Trophoblast cell (in vitro differentiated cells and primary cell): ENCODE measurements around the gene NMRAL1.

ENCODE experiments used
- DNase-seq, 2 donors: peaks; one replicate each; pipeline ENCODE4 v3.0.0-alpha.2; 2016
- H2AFZ ChIP-seq: 2 replicates; pipeline ENCODE4 v1.6.1; 2013; ENCODE audit warnings: low read length, moderate library complexity, mild to moderate bottlenecking; ENCODE audit not compliant: insufficient read depth, poor library complexity
- H2AK5ac ChIP-seq: 2 replicates; pipeline ENCODE4 v1.6.1; 2013; ENCODE audit warnings: mild to moderate bottlenecking, low read length
- H2BK120ac ChIP-seq: 2 replicates; pipeline ENCODE4 v1.6.1; 2013; ENCODE audit warnings: low read length, mild to moderate bottlenecking, moderate library complexity; ENCODE audit not compliant: insufficient read depth, poor library complexity
- H2BK12ac ChIP-seq: 2 replicates; pipeline ENCODE4 v1.6.1; 2013; ENCODE audit warnings: mild to moderate bottlenecking, low read length, moderate library complexity
- H2BK5ac ChIP-seq: 2 replicates; pipeline ENCODE4 v1.6.1; 2013; ENCODE audit warnings: low read length, low read depth, moderate library complexity, mild to moderate bottlenecking; ENCODE audit not compliant: poor library complexity
- H3K14ac ChIP-seq: 2 replicates; pipeline ENCODE4 v1.6.1; 2013; ENCODE audit warnings: mild to moderate bottlenecking, low read length
- H3K18ac ChIP-seq: 2 replicates; pipeline ENCODE4 v1.6.1; 2013; ENCODE audit warnings: mild to moderate bottlenecking, low read length
- H3K23ac ChIP-seq: 2 replicates; pipeline ENCODE4 v1.6.1; 2013; ENCODE audit warnings: low read length
- H3K27ac ChIP-seq: 2 replicates; pipeline ENCODE4 v1.5.1; 2013; ENCODE audit warnings: low read depth, mild to moderate bottlenecking, inconsistent platforms, low read length, moderate library complexity
- H3K27me3 ChIP-seq: 2 replicates; pipeline ENCODE4 v1.6.1; 2013; ENCODE audit warnings: inconsistent platforms, mild to moderate bottlenecking, low read length, moderate library complexity; ENCODE audit not compliant: insufficient read depth
- H3K36me3 ChIP-seq, 2 experiments: 1 replicate in 1 of 2; 2 replicates in 1 of 2; pipeline ENCODE4 v1.6.1; 2013; ENCODE audit warnings: low read length in 2 of 2, mild to moderate bottlenecking in 2 of 2, moderate library complexity in 1 of 2; ENCODE audit not compliant: insufficient read depth in 2 of 2, control insufficient read depth in 1 of 2
- H3K4ac ChIP-seq: 2 replicates; pipeline ENCODE4 v1.6.1; 2013; ENCODE audit warnings: low read depth, mild to moderate bottlenecking, low read length, moderate library complexity
- H3K4me1 ChIP-seq, 2 experiments: 1 replicate in 1 of 2; 2 replicates in 1 of 2; pipeline ENCODE4 v1.6.1; 2013; ENCODE audit warnings: low read length in 2 of 2, mild to moderate bottlenecking in 2 of 2, moderate library complexity in 1 of 2; ENCODE audit not compliant: insufficient read depth in 2 of 2, control insufficient read depth in 1 of 2
- H3K4me2 ChIP-seq: 2 replicates; pipeline ENCODE4 v1.6.1; 2013; ENCODE audit warnings: inconsistent platforms, mild to moderate bottlenecking, low read length, moderate library complexity
- H3K4me3 ChIP-seq: 2 replicates; pipeline ENCODE4 v1.5.1; 2013; ENCODE audit warnings: mild to moderate bottlenecking, low read depth, low read length, inconsistent platforms
- H3K79me1 ChIP-seq: one replicate; pipeline ENCODE4 v1.6.1; 2013; ENCODE audit warnings: low read length
- H3K79me2 ChIP-seq: 2 replicates; pipeline ENCODE4 v1.6.1; 2013; ENCODE audit warnings: low read length, mild to moderate bottlenecking; ENCODE audit not compliant: control insufficient read depth, insufficient read depth, poor library complexity
- H3K9ac ChIP-seq: 2 replicates; pipeline ENCODE4 v1.6.1; 2013; ENCODE audit warnings: mild to moderate bottlenecking, low read length
- H3K9me3 ChIP-seq: 2 replicates; pipeline ENCODE4 v1.6.1; 2013; ENCODE audit warnings: low read depth, mild to moderate bottlenecking, control low read depth, inconsistent platforms, low read length; ENCODE audit not compliant: insufficient read depth
- H4K12ac ChIP-seq: 2 replicates; pipeline ENCODE4 v1.6.1; 2013; ENCODE audit warnings: low read depth, mild to moderate bottlenecking, low read length, moderate library complexity
- H4K8ac ChIP-seq: 2 replicates; pipeline ENCODE4 v1.6.1; 2013; ENCODE audit warnings: low read depth, mild to moderate bottlenecking, low read length, moderate library complexity
- H4K91ac ChIP-seq: one replicate; pipeline ENCODE4 v1.6.1; 2013; ENCODE audit warnings: low read depth, mild to moderate bottlenecking, low read length, moderate library complexity
- WGBS: extraction: QIAGEN DNeasy Blood & Tissue Kit; methylation state at CpG from one replicate; pipeline ENCODE4 v1.1.7; 2013; ENCODE audit warnings: missing lambda C conversion rate; ENCODE audit not compliant: insufficient read length, insufficient coverage; ENCODE audit errors: extremely low coverage; 5-methylcytosine and 5-hydroxymethylcytosine counted together

The NMRAL1 gene

DNA sequence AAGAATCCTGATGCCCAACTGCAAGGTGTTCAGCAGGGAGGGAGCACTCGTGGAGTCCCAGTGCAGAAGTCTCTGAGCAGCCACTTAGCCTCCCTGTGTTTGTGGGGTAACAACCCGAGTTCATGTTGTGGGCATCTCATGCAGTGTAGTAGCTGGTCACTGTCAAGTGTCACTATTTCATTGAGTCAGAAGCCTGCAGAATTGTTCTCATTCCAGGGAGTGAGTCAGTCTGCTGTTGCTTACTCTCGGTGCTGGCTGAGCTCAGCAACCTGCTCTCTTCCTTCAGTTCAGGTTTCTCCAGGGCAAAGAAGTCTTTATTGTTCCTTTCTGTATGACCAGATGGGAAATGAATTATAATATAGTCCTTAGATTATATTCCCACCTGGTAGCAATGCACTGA is 25.8 kb upstream of the NMRAL1 start:
- DNase-seq = peak; percentile 72 to 84
- Histone ChIP-seq H4K8ac (no peak overlapping the region), H2BK120ac (no peak overlapping the region), H3K4me1 (peaks cover 10 to 19% of the 10 kb centered on the region in 2 experiments), H4K12ac (no peak overlapping the region), H4K91ac (no peak overlapping the region), H3K4me2 (peak overlapping the region; percentile 37), H2BK5ac (no peak overlapping the region), H3K4me3 (no peak overlapping the region), H3K4ac (no peak overlapping the region), H3K36me3 (peaks cover 0 to under 1% of the 10 kb centered on the region in 2 experiments), H3K79me2 (peaks cover 2% of the 10 kb centered on the region), H3K18ac (no peak overlapping the region), H2AK5ac (no peak overlapping the region), H3K14ac (no peak overlapping the region), H3K27me3 (no peaks in the 10 kb centered on the region), H3K23ac (no peak overlapping the region), H3K9ac (no peak overlapping the region), H3K79me1 (no peaks in the 10 kb centered on the region), H2AFZ (no peak overlapping the region), H2BK12ac (no peak overlapping the region), H3K27ac (peak overlapping the region; percentile 81), H3K9me3 (peaks cover 2% of the 10 kb centered on the region)
- no CpG with 5 or more reads among the region's 3 CpGs for WGBS

DNA sequence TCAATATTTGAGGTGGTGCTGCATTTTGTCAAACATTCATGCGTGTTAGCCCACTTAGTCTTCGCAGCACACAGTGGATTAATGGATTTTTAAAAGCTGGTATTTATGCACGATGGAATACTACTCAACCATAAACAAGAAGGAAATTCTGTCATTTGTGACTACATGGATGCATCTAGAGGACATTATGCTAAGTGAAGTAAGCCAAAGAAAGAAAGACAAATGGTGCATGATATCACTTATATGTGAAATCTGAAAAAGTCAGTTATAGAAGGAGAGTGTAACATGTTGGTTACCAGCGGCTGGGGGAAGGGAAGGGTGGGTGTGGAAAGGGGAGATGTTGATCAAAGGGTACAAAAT is 24.8 kb upstream of the NMRAL1 start:
- no peak overlapping the region for H2BK5ac ChIP-seq
- no peak overlapping the region for H3K18ac ChIP-seq
- H3K79me2 ChIP-seq = peaks cover 2% of the 10 kb centered on the region
- WGBS = no CpG with 5 or more reads among the region's 4 CpGs
- no peak overlapping the region for H3K4me3 ChIP-seq
- H2BK120ac ChIP-seq = no peak overlapping the region
- no peak overlapping the region for H3K4me2 ChIP-seq
- no peak overlapping the region for H3K4ac ChIP-seq
- DNase-seq = no peak
- no peaks in the 10 kb centered on the region for H3K27me3 ChIP-seq
- H3K36me3 ChIP-seq = no peaks in the 10 kb centered on the region
- no peak overlapping the region for H4K8ac ChIP-seq
- no peak overlapping the region for H3K9ac ChIP-seq
- no peak overlapping the region for H4K91ac ChIP-seq
- no peak overlapping the region for H2BK12ac ChIP-seq
- no peaks in the 10 kb centered on the region for H3K79me1 ChIP-seq
- H4K12ac ChIP-seq = no peak overlapping the region
- H2AFZ ChIP-seq = no peak overlapping the region
- peaks cover 10 to 26% of the 10 kb centered on the region in 2 experiments for H3K4me1 ChIP-seq
- no peak overlapping the region for H3K14ac ChIP-seq
- no peak overlapping the region for H2AK5ac ChIP-seq
- no peak overlapping the region for H3K27ac ChIP-seq
- no peak overlapping the region for H3K23ac ChIP-seq
- peaks cover 2% of the 10 kb centered on the region for H3K9me3 ChIP-seq

DNA sequence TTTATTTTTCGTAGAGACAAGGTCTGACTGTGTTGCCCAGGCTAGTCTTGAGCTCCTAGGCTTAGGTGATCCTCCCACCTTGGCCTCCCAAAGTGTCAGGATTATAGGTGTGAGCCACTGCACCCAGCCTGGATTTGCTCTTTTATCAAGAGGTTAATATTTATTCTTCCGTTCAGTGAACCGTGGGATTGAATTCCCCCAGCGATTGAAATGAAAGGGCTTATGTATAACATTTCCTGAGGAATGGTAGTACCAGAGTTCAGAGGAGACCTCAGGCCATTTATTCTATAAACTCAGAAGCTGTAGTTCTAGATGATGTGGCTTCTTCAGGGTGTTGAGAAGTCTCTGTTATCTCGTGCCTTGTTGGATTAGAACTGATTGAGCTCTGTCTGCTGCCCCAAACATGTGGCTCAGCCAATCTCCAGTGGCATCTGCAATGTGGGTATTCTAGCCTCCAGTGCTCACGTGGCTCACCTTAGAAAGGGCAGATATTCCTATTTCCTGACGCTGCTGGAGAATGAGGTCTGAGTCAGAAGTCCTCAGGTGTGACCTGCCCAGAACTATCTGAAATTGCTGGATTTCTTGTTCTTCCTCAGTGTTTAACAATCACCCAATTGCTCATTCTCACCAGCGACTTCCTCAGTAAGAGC is 24.2 kb upstream of the NMRAL1 start:
- no peak overlapping the region for H2BK5ac ChIP-seq
- peaks cover 2% of the 10 kb centered on the region for H3K9me3 ChIP-seq
- H3K18ac ChIP-seq = no peak overlapping the region
- no peak overlapping the region for H2BK12ac ChIP-seq
- peaks cover 2% of the 10 kb centered on the region for H3K79me2 ChIP-seq
- H3K4me2 ChIP-seq = no peak overlapping the region
- no peak overlapping the region for H3K14ac ChIP-seq
- H4K12ac ChIP-seq = no peak overlapping the region
- DNase-seq = peak; percentile 92 to 93
- H3K4me1 ChIP-seq = peaks cover 10 to 26% of the 10 kb centered on the region in 2 experiments
- no peak overlapping the region for H4K91ac ChIP-seq
- H3K27ac ChIP-seq = no peak overlapping the region
- no peak overlapping the region for H2BK120ac ChIP-seq
- H2AK5ac ChIP-seq = no peak overlapping the region
- H4K8ac ChIP-seq = no peak overlapping the region
- H3K9ac ChIP-seq = no peak overlapping the region
- H3K79me1 ChIP-seq = no peaks in the 10 kb centered on the region
- no peak overlapping the region for H3K4me3 ChIP-seq
- H3K36me3 ChIP-seq = no peaks in the 10 kb centered on the region
- no peaks in the 10 kb centered on the region for H3K27me3 ChIP-seq
- WGBS = no CpG with 5 or more reads among the region's 8 CpGs
- H2AFZ ChIP-seq = no peak overlapping the region
- H3K23ac ChIP-seq = no peak overlapping the region
- H3K4ac ChIP-seq = no peak overlapping the region

DNA sequence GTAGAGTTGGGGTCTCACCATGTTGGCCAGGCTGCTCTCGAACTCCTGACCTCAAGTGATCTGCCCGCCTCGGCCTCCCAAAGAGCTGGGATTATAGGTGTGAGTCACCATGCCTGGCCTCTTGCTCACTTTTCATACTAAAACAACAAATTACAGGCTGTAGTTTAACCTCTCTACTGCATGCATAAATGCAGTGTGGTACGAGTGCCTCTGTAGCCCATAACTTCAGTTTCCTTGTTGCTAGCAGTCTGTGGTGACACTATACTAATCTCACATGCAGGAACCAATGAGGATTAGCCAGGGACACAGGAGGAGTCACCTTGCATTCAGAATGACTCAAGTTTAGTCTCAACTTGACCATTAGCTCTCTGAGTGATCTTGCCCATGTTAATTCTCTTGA is 21.9 kb upstream of the NMRAL1 start:
- Histone ChIP-seq H3K14ac (no peak overlapping the region), H3K9ac (no peak overlapping the region), H3K27ac (no peak overlapping the region), H3K79me1 (no peaks in the 10 kb centered on the region), H4K12ac (no peak overlapping the region), H3K18ac (no peak overlapping the region), H3K23ac (no peak overlapping the region), H3K27me3 (no peaks in the 10 kb centered on the region), H3K36me3 (no peaks in the 10 kb centered on the region), H3K4ac (no peak overlapping the region), H4K91ac (no peak overlapping the region), H2AFZ (no peak overlapping the region), H4K8ac (no peak overlapping the region), H2BK12ac (no peak overlapping the region), H3K4me2 (no peak overlapping the region), H3K4me3 (no peak overlapping the region), H2BK120ac (no peak overlapping the region), H3K4me1 (peaks cover 10 to 25% of the 10 kb centered on the region in 2 experiments), H2AK5ac (no peak overlapping the region), H3K79me2 (no peaks in the 10 kb centered on the region), H3K9me3 (no peaks in the 10 kb centered on the region), H2BK5ac (no peak overlapping the region)
- DNase-seq = peak in 1 of 2 donors; percentile 52
- whole genome bisulfite sequencing = no CpG with 5 or more reads among the region's 4 CpGs
